GM18868 (cell line): ENCODE measurements around the gene ADAMTS1.

Experiments
- ATAC-seq: cut with Tn5 transposase; IDR thresholded peaks from one replicate; pipeline ENCODE4 v1.9.1; 2021; ENCODE audit warnings: mild to moderate bottlenecking, moderate library complexity; ENCODE audit not compliant: unreplicated experiment

Gene ADAMTS1

GRCh38 chr21:26814386-26814785 is 30.8 kb downstream of the ADAMTS1 start:
- no peak for ATAC-seq

DNA sequence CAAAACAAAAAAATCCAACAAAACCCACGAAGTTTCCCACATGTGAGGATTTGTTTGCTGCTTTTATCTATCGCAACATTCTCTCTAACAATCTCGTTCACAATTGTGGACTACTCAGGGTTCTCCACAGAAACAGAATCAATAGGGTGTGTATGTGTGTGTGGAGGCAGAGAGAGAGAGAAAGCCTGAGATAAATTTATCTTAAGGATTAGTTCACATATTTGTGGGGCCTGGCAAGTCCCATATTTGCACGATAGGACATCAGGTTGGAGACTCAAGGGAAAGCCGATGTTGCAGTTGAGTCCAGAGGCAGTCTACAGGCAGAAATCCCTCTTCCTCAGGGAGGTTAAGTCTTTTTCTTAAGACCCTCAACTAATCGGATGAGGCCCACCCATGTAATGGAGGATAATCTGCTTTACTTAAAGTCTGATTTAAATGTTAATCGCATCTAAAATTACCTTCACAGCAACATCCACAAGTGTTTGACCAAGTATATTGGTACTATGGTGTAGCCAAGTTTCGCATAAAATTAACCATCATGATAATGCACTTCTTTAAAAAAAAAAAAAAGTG is 31.7 kb downstream of the ADAMTS1 start:
- ATAC-seq = no peak

GRCh38 chr21:26812173-26812572 is 33.0 kb downstream of the ADAMTS1 start:
- ATAC-seq = no peak

- ATAC-seq = no peak
These were observed 33.7 kb downstream of the ADAMTS1 start for GRCh38 chr21:26811482-26811881.

- ATAC-seq = no peak
These were observed 34.4 kb downstream of the ADAMTS1 start for GRCh38 chr21:26810676-26811415.

DNA sequence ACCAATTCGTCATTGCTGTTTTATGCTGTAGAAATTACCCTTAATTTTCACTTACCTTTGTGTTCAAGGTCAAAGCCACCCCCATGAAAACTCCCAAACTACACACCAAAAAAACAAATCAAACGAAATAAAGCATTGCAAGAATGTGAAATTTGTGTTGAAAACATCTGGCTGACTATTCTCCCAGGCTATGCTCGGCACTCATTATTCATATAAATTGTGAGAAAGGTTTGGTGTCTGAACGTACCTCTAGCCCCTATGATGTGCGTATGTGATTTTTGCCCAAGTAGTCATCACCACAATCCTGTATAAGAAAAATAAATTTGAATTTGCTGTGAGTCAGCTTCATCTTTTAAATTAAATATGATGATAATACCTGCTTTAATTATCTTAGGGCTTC is 34.9 kb downstream of the ADAMTS1 start:
- ATAC-seq = no peak

DNA sequence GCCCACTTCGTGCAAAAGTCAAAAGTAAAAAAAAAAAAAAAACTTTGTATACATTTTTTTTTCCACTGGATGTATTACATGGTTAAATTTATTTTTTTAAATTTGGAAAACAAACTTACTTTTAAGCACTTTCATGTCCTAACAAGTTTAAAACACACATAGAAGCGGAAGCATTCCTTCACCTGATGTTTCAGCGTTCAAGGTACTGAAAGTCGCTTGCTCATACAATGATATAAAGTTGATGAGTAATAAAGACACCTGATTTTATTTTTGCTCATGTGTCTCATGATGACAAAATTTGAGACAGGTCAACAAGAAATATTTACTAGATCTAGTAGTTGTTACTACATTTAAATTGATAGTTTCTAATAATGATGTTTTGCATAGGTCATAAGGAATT is 35.5 kb downstream of the ADAMTS1 start:
- ATAC-seq = no peak

DNA sequence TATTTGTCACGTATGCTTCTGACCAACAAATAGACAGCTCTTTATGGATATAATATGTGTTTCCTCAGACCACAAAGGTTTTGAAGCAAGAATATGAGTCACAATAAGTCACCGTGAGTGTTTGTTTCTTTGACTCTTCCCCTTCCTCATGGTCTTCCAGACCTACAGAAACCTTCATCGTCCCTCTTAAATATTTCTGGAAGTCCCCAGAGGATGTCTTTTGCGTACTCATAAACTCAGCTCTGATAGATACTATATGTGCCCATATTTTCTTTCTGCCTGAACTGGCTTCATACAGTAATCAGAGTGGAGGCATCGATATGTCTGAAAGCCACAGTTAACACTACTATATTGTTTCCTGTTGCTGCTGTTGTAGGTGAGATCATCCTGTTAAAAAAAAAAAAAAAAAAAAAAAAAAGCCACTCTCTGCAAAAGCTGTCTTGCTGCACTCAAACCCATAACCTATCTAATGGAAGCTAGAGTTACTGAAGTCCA is 38.4 kb downstream of the ADAMTS1 start:
- ATAC-seq = no peak

- no peak for ATAC-seq
These were observed 40.2 kb downstream of the ADAMTS1 start for GRCh38 chr21:26804895-26805609.

DNA sequence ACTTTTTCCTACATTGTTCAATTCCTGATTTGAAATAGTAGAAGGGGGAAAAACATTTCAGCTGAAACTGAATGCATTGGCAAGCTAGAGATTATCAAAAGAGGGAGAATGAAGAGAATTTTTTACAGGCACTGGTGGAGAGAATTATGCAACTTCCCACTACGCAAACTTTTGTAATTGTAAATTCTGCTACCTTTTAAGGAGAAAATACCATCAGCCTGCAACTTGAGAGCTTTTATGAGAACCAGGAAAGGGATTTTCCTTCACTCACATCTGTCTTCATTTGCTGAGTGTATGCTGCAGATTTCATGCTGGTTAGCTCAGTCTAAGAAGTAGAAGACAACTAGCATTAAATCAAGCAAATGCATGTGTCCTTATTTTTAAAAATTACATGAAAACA is 43.7 kb downstream of the ADAMTS1 start:
- ATAC-seq = no peak

DNA sequence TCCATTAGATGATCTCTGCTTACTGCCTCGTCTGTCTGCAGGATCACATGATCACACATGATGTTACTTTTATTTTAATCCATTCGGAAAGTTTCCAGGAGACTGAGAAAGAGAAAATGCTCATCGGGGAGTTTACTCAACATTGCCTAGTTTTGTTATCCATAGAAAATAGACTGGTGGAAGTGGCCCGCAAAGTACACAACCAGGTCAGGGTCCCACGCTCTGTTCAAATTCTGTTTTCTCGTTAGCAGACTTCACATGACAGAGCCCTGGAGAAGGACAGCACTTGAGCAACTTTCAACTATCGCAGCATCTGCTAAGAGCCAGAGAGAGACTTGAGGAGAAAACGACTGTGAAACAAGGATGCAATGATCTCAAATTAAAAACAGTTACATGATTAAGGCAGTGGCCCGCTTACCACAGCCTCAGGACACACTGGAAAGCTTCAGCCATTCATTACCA is 44.2 kb downstream of the ADAMTS1 start:
- ATAC-seq = no peak

GRCh38 chr21:26800455-26800854 is 44.8 kb downstream of the ADAMTS1 start:
- no peak for ATAC-seq

- ATAC-seq = no peak
These were observed 45.2 kb downstream of the ADAMTS1 start for GRCh38 chr21:26800001-26800400.

DNA sequence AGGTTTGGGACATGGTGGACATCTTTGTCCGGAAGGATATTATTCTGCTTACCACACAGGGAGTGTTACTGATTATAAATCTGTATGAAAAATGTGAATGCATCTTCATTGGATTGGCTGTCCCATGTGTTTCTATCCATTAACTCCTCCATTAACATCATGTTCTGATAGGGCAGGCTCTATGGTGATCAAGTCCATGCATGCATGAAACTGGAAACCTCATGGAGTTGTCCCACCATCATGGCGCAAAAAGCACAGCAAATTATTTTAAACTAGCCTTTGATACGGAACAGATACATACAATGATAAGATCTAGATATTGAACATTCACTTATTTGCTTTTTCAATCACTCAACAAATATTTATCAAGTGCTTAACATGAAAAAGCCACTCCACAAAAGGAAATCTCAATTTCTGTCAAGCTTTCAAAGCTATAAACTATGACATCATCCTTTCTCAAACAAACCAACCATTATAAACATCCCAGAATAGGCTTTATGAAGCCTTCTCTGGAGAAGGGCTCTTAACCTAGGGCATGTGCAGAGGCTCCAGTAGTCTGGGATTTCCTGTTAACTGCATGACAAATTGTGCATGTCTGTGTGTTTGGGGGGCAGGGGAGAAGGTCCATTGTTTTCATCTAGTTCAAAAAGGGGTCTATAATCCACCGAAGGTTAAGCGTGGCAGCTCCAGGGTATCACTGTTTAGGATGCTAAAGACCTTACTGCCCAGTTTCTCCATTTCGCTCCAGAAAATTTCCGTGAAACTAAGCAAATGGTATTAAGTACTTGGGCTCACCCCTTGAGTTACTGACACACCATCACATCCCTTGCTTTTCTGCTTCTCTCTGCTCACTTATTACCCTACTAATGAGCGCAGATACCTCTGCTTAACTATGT is 46.1 kb downstream of the ADAMTS1 start:
- no peak for ATAC-seq

- no peak for ATAC-seq
These were observed 47.2 kb downstream of the ADAMTS1 start for GRCh38 chr21:26797878-26798456.

DNA sequence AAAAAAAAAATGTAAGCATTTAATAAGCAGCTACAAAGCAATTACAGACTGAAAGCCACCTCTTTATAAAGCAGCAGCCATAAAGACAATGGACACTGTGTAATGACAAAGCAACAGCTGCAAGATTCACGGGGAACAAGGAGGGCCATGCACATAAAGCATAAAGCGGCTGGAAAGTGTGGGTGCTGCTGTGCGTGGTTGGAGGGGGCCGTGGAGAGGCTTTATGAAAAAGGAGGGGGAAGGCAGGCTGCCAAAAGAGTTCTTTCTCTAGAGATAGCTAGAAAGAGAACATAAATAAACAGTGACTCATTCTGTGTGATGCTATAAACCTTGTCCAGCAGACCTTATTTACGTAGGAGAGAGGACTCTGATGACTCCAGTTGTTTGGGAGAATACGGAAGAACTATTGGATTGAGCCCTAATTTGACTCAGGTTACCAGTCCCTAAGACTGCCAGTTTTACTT is 49.3 kb downstream of the ADAMTS1 start:
- ATAC-seq = no peak

- no peak for ATAC-seq
These were observed 49.8 kb downstream of the ADAMTS1 start for GRCh38 chr21:26795412-26795805.

- no peak for ATAC-seq
These were observed 50.4 kb downstream of the ADAMTS1 start for GRCh38 chr21:26794597-26795411.

GRCh38 chr21:26790296-26790695 is 54.9 kb downstream of the ADAMTS1 start:
- no peak for ATAC-seq

DNA sequence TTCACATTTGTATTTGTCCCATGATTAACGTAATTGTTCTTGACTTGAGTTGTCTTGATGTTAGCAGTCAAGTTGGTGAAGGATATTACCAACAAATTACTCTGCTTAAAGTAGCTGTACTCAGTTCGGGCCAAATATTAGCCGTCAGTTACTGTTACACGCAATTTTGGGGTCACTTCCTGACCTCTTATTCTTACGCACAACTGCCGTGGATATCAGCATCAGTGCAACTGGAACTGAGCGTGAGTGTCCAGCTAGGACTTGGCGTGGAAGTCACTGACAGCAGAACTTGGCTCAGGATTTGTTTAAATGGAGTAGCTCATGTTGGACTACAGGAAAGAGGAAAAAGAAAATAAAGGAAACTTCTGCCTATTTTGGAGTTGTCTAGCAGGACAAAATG is 56.4 kb downstream of the ADAMTS1 start:
- ATAC-seq = no peak
